ENCODE measurements around the gene FHIT.

The FHIT gene

GRCh38 chr3:59821274-59821673 is 1430.0 kb downstream of the FHIT start:
- DNase-seq (ENCODE audit: insufficient read length) (no peak), FAIRE-seq (no peak)
- no peak for TF ChIP-seq POLR2A (IDR thresholded peaks at IDR 0.05; ENCODE audit: low read depth, low read length)
- no peak for TF ChIP-seq TAF1 (IDR thresholded peaks at IDR 0.05; ENCODE audit: borderline replicate concordance, low read depth, low read length)

- no peak for FAIRE-seq
- DNase-seq (ENCODE audit: insufficient read length), result no peak
- TF ChIP-seq POLR2AphosphoS5 (IDR thresholded peaks at IDR 0.05; ENCODE audit: low read depth, low read length) (no peak), POLR2A (IDR thresholded peaks at IDR 0.05; ENCODE audit: low read depth, low read length) (no peak), TAF1 (IDR thresholded peaks at IDR 0.05; ENCODE audit: borderline replicate concordance, low read depth, low read length) (no peak)
These were observed 1430.8 kb downstream of the FHIT start for GRCh38 chr3:59820352-59820934.

DNA sequence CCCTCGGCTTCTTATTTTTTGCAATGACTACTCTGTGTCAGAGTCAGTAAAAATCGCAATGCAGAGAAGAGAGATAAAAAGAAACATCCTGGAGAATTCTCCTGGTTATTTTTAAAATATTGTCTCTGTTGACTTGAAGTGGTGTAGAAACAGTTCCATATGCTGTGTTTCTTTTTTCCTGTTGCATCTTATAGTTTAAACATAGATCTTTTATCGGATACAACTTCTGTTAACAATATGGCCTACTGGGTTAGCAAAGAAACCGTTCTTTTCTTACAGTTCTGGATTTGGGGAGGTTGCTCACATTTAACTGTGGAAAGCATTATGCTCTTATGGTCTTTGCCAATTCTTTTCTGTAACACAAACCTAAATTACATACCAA is 1432.3 kb downstream of the FHIT start:
- TF ChIP-seq POLR2A (IDR thresholded peaks at IDR 0.05; ENCODE audit: low read depth, low read length) (no peak), TAF1 (IDR thresholded peaks at IDR 0.05; ENCODE audit: borderline replicate concordance, low read depth, low read length) (no peak), POLR2AphosphoS5 (IDR thresholded peaks at IDR 0.05; ENCODE audit: low read depth, low read length) (no peak)
- no peak for DNase-seq (ENCODE audit: insufficient read length)
- no peak for FAIRE-seq

DNA sequence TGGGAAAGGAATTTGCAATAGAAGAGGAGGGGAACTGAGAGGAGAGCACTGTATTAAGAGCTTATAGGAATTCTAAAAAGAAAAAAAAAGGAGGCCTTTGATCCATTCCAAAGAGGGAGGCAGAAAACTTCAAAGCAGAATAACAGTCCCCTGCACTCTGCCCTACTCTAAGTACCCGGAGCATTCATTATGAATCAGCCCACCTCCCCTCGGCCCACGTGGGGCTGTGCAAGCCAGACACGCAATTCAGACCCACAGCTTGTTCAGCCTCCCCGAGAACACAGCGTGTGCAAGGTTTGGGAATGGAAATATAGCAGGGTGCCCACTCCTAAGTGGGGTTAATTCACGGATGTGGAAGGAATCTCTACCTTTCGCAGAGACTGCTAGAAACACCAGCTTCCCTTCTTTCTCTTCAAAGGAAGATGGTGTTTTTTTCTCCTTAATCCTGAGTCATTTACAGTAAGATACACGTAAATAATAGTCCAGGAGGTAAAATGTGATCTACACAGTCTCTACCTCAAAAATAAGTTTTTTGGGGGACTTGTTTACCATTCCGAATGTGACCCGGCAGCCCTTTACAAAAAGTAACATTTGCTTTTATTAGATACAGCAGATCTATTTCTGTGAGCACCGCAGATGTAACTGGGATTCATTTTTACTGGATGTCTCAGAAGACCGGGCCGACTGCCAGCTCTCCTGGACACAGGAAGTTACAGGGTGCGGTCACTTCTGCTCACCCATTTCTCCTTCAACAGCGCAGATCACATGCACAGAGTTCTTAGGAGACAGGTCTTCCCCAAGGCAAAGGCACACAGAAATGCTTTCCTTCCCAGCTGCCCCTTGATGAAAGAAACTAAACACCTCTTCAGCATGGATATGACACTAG is 1433.0 kb downstream of the FHIT start:
- TF ChIP-seq POLR2AphosphoS5 (IDR thresholded peaks at IDR 0.05; ENCODE audit: low read depth, low read length) (no peak), POLR2A (IDR thresholded peaks at IDR 0.05; ENCODE audit: low read depth, low read length) (no peak), TAF1 (IDR thresholded peaks at IDR 0.05; ENCODE audit: borderline replicate concordance, low read depth, low read length) (no peak)
- DNase-seq (ENCODE audit: insufficient read length) (no peak), FAIRE-seq (no peak)

DNA sequence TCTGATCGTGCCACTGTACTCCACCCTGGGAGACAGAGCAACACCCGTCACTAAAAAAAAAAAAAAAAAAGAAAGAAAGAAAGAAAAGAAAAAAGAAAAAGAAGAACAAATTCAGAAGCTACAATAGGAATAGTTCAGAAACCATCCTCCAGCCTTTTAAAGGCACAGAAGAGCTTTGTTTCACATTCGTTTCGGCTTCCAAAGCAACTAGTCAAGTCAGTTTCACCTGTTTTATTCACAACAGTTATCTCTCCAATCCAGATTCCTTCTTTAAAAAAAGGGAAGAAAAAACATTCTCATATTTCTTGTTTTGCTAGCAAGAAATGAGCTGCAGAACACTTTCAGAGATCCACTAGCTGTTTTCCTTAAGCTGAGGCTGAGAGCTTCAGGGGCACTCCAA is 1433.7 kb downstream of the FHIT start:
- TF ChIP-seq POLR2AphosphoS5 (IDR thresholded peaks at IDR 0.05; ENCODE audit: low read depth, low read length) (no peak), POLR2A (IDR thresholded peaks at IDR 0.05; ENCODE audit: low read depth, low read length) (no peak), TAF1 (IDR thresholded peaks at IDR 0.05; ENCODE audit: borderline replicate concordance, low read depth, low read length) (no peak)
- no peak for FAIRE-seq
- DNase-seq (ENCODE audit: insufficient read length), result no peak

DNA sequence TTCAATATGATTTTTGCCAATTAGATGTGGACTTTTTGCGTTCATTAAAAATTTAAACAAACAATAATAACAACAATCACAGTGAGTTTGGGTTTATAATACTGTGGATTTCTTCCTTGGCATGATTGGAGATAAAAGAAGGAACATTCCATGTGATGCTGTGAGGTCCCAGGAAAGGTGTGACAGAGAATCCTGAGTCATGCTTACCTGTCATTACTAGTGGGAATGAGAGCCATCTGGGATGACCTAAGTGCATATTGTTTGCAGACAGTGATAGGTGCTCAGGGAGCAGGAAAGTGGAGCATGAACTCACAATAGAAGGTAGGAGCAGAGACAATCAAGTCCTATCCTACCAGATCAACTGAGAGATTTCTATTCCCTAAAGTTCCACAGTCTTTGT is 1434.9 kb downstream of the FHIT start:
- TF ChIP-seq TAF1 (IDR thresholded peaks at IDR 0.05; ENCODE audit: borderline replicate concordance, low read depth, low read length), result no peak
- no peak for TF ChIP-seq POLR2AphosphoS5 (IDR thresholded peaks at IDR 0.05; ENCODE audit: low read depth, low read length)
- no peak for TF ChIP-seq POLR2A (IDR thresholded peaks at IDR 0.05; ENCODE audit: low read depth, low read length)
- DNase-seq (ENCODE audit: insufficient read length) (no peak), FAIRE-seq (no peak)

DNA sequence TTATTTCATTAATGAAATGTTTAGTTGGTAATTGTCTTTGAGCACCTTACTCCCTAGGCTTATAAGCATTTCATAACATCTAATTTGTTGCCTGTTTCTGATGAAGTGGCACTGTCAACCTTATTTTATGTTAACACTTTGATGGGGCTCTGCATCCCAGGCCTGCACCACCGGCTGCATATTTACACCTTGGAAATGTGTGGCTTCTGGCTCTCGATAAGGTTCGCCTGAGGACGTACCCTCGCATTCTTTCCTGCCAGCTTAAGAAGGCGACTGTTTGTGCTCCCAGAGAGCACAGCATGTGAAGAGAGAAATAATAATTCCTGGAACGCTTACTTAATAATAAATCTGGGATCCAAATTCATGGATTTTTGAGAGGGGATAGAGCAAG is 1438.1 kb downstream of the FHIT start:
- FAIRE-seq, result no peak
- no peak for DNase-seq (ENCODE audit: insufficient read length)
- TF ChIP-seq POLR2A (IDR thresholded peaks at IDR 0.05; ENCODE audit: low read depth, low read length), result no peak
- TF ChIP-seq POLR2AphosphoS5 (IDR thresholded peaks at IDR 0.05; ENCODE audit: low read depth, low read length), result no peak
- no peak for TF ChIP-seq TAF1 (IDR thresholded peaks at IDR 0.05; ENCODE audit: borderline replicate concordance, low read depth, low read length)

DNA sequence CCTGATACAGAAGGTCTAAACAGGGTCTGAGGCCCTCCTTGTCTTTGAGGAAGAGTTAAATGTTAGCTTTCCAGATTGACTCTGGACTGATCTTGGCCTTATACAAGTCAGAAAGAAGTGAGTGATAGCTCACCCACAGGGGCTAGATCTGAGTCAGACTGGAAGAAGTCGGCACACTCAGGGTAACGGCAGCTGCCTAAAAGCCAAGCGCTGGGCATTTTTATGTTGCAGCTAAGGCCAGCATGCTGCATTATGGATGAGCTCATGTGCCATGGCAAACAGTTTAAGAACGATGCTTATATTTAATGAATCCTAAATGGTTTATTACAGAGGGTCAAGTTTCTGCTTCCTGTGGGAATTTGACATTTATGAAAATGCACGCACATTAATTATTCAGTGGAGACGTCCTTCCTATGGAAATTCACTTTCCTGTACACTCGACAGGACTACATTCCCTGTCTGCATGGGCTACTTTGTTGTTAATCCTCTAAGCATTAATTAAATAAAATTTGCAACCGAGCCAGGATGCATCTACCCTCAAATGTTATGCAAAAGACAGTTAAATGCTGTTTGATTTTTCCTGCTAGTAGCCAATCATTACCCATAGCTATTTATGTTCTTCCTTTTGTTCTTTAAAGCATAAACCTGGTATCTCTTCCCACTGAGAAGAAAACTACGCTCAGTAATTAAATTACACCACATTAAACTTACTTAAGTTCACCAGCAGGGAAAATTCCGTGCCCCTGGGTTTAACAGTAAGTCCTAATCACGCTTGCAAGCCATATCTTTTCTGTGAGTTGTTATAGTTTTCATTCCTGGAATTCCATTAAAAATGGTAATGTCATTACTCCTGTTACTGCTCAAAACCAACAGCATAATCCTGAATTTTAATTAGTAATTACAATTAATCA is 1438.8 kb downstream of the FHIT start:
- TF ChIP-seq POLR2AphosphoS5 (IDR thresholded peaks at IDR 0.05; ENCODE audit: low read depth, low read length), result no peak
- TF ChIP-seq TAF1 (IDR thresholded peaks at IDR 0.05; ENCODE audit: borderline replicate concordance, low read depth, low read length), result no peak
- TF ChIP-seq POLR2A (IDR thresholded peaks at IDR 0.05; ENCODE audit: low read depth, low read length), result no peak
- no peak for FAIRE-seq
- DNase-seq (ENCODE audit: insufficient read length), result no peak

GRCh38 chr3:59811160-59811559 is 1440.1 kb downstream of the FHIT start:
- no peak for FAIRE-seq
- no peak for TF ChIP-seq POLR2AphosphoS5 (IDR thresholded peaks at IDR 0.05; ENCODE audit: low read depth, low read length)
- no peak for TF ChIP-seq POLR2A (IDR thresholded peaks at IDR 0.05; ENCODE audit: low read depth, low read length)
- no peak for TF ChIP-seq TAF1 (IDR thresholded peaks at IDR 0.05; ENCODE audit: borderline replicate concordance, low read depth, low read length)
- DNase-seq (ENCODE audit: insufficient read length), result no peak

GRCh38 chr3:59810606-59811005 is 1440.6 kb downstream of the FHIT start:
- FAIRE-seq (no peak), DNase-seq (ENCODE audit: insufficient read length) (no peak)
- TF ChIP-seq POLR2AphosphoS5 (IDR thresholded peaks at IDR 0.05; ENCODE audit: low read depth, low read length), result no peak
- no peak for TF ChIP-seq TAF1 (IDR thresholded peaks at IDR 0.05; ENCODE audit: borderline replicate concordance, low read depth, low read length)
- no peak for TF ChIP-seq POLR2A (IDR thresholded peaks at IDR 0.05; ENCODE audit: low read depth, low read length)

DNA sequence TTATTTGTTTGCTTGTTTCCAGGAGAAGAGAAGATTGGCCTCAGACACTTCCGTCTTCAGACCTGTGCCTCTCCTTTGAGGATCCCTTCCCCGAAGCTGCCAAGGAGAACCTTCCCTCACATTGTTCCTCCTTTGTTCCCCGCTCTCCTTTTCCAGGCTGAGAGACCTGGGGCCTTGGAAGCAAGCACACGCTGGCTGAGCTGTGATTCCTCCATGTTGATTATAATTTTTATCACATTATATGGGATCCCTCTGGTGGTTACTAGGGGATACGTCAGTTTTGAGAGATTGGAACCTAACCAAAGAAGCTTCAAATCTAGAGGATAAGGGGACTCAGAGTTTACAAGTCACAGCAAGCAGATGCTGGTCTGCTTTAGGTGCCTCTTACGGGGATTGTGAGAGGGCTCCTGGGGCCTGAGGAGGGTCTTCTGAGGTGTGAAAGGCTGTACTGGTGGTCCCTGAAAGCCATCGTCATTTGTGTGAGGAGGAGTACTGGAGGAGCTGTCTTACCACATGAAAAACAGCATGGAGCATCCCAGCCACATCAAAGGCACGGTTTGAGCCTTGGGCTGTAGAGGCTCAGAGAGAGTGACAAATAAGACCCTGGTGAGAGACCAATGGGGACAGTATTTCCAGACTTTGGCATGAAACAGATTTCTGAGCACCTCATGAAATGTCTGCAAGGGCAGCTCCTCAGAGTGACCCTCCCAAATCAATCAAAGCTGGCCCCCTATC is 1441.4 kb downstream of the FHIT start:
- TF ChIP-seq TAF1 (IDR thresholded peaks at IDR 0.05; ENCODE audit: borderline replicate concordance, low read depth, low read length), result no peak
- no peak for TF ChIP-seq POLR2AphosphoS5 (IDR thresholded peaks at IDR 0.05; ENCODE audit: low read depth, low read length)
- no peak for TF ChIP-seq POLR2A (IDR thresholded peaks at IDR 0.05; ENCODE audit: low read depth, low read length)
- FAIRE-seq (no peak), DNase-seq (ENCODE audit: insufficient read length) (no peak)

Measured in GM12892 (cell line).